Activated T-cell treated with anti-CD3 and anti-CD28 coated beads, Interleukin-2, amount 50 U/mL, for 72 hours (primary cell): ENCODE measurements around the gene SMC2. TPM values are rescaled to one million over a fixed set of nuclear protein-coding genes. Genes with fewer than 3 reads are reported as not detected.

Source experiments
- ATAC-seq, 2 donors: fragments of 150-1000 bp; cut with Tn5 transposase; replicated peaks in 1 of 2; 2 replicates each; pipeline ENCODE4 v1.10.0; 2021; ENCODE audit warnings: moderate library complexity in 2 of 2, mild to moderate bottlenecking in 1 of 2
- DNase-seq, 2 donors: peaks; one replicate each; pipeline ENCODE4 v3.0.0; 2021 to 2022; ENCODE audit warnings: mixed read lengths in 1 of 2
- H3K27ac Mint-ChIP-seq: one replicate; pipeline ENCODE4 v1.8.0; 2022; ENCODE audit warnings: mild to moderate bottlenecking, moderate library complexity, mixed read lengths
- H3K27me3 Mint-ChIP-seq: one replicate; pipeline ENCODE4 v1.8.0; 2022; ENCODE audit warnings: low read depth, mixed read lengths
- H3K36me3 Mint-ChIP-seq, 2 donors: one replicate each; pipeline ENCODE4 v1.8.0; 2022; ENCODE audit warnings: mixed read lengths in 2 of 2, mild to moderate bottlenecking in 1 of 2; ENCODE audit not compliant: insufficient read depth in 2 of 2
- H3K4me1 Mint-ChIP-seq: one replicate; pipeline ENCODE4 v1.8.0; 2022; ENCODE audit warnings: low read depth, mixed read lengths
- H3K4me3 Mint-ChIP-seq, 2 donors: one replicate each; pipeline ENCODE4 v1.8.0; 2022; ENCODE audit warnings: mild to moderate bottlenecking in 2 of 2, mixed read lengths in 2 of 2, moderate library complexity in 2 of 2
- H3K9me3 Mint-ChIP-seq, 2 donors: one replicate each; pipeline ENCODE4 v1.8.0; 2022; ENCODE audit warnings: mixed read lengths in 2 of 2
- total RNA-seq, 2 donors: library from RNA; stranded (reverse); gene quantifications; one replicate each; pipeline ENCODE4 v1.2.3, GENCODE V29; 2022

The SMC2 gene
- 10 to 100 TPM; 55.0 to 65.4 TPM for total RNA-seq

DNA sequence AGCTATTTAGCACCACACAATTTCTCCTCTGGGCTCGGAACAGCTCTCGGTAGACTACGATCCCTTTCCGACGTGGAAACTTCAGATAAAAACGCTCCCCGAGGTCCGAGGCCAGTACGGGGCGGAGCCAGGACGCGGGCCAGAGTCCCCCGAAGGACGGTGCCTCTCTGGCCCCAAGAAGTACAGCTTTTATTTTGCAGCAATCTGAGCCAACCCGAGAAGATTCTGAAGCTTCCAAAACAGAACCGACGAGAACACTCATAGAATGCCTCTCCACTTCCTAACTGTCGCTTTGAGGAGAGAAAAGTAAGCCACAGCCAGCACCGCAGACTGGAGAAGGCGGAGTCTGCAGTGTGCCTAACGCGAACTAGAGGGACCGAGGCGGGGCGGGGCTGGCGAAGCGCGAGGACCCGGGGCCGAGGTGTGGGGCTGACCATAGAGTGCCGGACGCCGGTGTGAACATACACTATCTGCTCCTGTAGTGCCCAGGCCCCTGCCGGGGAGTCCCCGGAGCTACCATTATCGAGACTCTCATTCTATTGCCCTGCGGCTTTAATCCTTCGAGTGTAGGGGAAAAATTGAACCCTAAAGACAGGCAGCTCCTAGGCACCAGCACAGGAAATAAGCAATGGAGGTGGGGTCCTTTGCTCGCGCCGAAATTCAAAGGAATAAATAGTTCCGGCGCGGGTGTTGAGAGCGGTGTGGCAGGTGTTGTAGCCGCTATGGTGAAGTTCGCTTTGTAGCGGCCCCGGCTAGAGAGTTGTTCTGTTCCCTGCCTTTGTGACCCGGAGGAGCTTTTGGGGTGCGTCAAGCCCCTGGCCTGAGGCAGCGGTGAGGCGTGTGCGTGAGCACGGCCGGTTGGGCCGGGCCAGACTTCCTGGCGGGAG is at the start of gene SMC2:
Gene SMC2 (plus strand): TSS at position 663 of the 887 bp plus-strand sequence. CDS start 1,076 bp downstream, outside the sequence.
- no peaks in the 10 kb centered on the region for H3K27me3 Mint-ChIP-seq
- H3K4me3 Mint-ChIP-seq, result peak within 1 kb of the TSS; percentile 96 to 99
- no peaks in the 10 kb centered on the region for H3K9me3 Mint-ChIP-seq
- H3K4me1 Mint-ChIP-seq, result peaks cover 36% of the 10 kb centered on the region
- DNase-seq (peak; percentile 93 to 95), ATAC-seq (peak; percentile 94)
- H3K36me3 Mint-ChIP-seq, result peaks cover 6 to 9% of the 10 kb centered on the region in 2 donors
- H3K27ac Mint-ChIP-seq, result peak within 1 kb of the TSS; percentile 86

DNA sequence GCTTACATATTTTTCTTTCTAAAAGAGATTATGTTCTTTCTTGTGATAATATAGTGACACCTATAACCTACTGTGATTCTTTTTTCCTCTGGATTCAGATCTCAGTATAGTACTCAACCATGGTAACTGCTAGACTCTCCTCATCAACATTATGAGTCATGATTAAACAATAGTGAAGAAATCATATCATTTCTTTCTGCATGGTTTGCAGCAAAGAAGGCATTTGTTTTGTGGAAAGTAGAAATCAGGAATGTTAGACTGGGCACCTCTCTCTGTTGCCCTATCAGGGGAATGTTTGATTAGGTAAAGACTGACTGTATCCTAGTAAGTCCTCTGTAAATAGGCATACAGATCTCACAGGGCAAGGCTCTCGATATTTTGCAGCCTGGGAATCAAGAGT is 25.6 kb upstream of the SMC2 start:
- H3K27ac Mint-ChIP-seq, result no peak overlapping the region
- no peaks in the 10 kb centered on the region for H3K36me3 Mint-ChIP-seq
- H3K4me1 Mint-ChIP-seq, result no peaks in the 10 kb centered on the region
- no peak for DNase-seq
- no peak overlapping the region for H3K4me3 Mint-ChIP-seq
- ATAC-seq, result no peak
- H3K27me3 Mint-ChIP-seq, result no peaks in the 10 kb centered on the region
- H3K9me3 Mint-ChIP-seq, result peaks cover 0 to 2% of the 10 kb centered on the region in 2 donors

GRCh38 chr9:104069288-104069687 is 24.8 kb upstream of the SMC2 start:
- Mint-ChIP-seq H3K27ac (no peak overlapping the region), H3K36me3 (no peaks in the 10 kb centered on the region), H3K4me1 (no peaks in the 10 kb centered on the region), H3K27me3 (no peaks in the 10 kb centered on the region), H3K9me3 (peaks cover 0 to 2% of the 10 kb centered on the region in 2 donors), H3K4me3 (no peak overlapping the region)
- no peak for ATAC-seq
- no peak for DNase-seq

- Mint-ChIP-seq H3K4me1 (no peaks in the 10 kb centered on the region), H3K27me3 (peaks cover 9% of the 10 kb centered on the region)
- no peak for DNase-seq
These were observed 22.5 kb upstream of the SMC2 start for GRCh38 chr9:104071589-104071988.

GRCh38 chr9:104073098-104073769 is 20.9 kb upstream of the SMC2 start:
- Mint-ChIP-seq H3K4me1 (no peaks in the 10 kb centered on the region), H3K9me3 (peaks cover 0 to 2% of the 10 kb centered on the region in 2 donors), H3K36me3 (no peaks in the 10 kb centered on the region), H3K4me3 (no peak overlapping the region), H3K27me3 (peaks cover 14% of the 10 kb centered on the region), H3K27ac (no peak overlapping the region)
- no peak for ATAC-seq
- DNase-seq, result no peak

More at GRCh38 chr9:104071589-104071988, 22.5 kb upstream of the SMC2 start:
- Mint-ChIP-seq H3K4me3 (no peak overlapping the region), H3K27ac (no peak overlapping the region), H3K9me3 (peaks cover 0 to 2% of the 10 kb centered on the region in 2 donors), H3K36me3 (no peaks in the 10 kb centered on the region)
- peak; percentile 39 to 66 for ATAC-seq

- Mint-ChIP-seq H3K4me3 (no peak overlapping the region), H3K27me3 (peaks cover 14% of the 10 kb centered on the region), H3K36me3 (no peaks in the 10 kb centered on the region), H3K9me3 (peaks cover 0 to 2% of the 10 kb centered on the region in 2 donors), H3K4me1 (no peaks in the 10 kb centered on the region), H3K27ac (no peak overlapping the region)
- DNase-seq, result no peak
- ATAC-seq, result no peak
These were observed 20.4 kb upstream of the SMC2 start for GRCh38 chr9:104073770-104074133.

GRCh38 chr9:104074876-104075275 is 19.2 kb upstream of the SMC2 start:
- Mint-ChIP-seq H3K36me3 (no peaks in the 10 kb centered on the region), H3K9me3 (peaks cover 0 to 2% of the 10 kb centered on the region in 2 donors), H3K4me3 (no peak overlapping the region), H3K27me3 (peaks cover 14% of the 10 kb centered on the region), H3K27ac (no peak overlapping the region), H3K4me1 (no peaks in the 10 kb centered on the region)
- ATAC-seq (no peak), DNase-seq (no peak)

DNA sequence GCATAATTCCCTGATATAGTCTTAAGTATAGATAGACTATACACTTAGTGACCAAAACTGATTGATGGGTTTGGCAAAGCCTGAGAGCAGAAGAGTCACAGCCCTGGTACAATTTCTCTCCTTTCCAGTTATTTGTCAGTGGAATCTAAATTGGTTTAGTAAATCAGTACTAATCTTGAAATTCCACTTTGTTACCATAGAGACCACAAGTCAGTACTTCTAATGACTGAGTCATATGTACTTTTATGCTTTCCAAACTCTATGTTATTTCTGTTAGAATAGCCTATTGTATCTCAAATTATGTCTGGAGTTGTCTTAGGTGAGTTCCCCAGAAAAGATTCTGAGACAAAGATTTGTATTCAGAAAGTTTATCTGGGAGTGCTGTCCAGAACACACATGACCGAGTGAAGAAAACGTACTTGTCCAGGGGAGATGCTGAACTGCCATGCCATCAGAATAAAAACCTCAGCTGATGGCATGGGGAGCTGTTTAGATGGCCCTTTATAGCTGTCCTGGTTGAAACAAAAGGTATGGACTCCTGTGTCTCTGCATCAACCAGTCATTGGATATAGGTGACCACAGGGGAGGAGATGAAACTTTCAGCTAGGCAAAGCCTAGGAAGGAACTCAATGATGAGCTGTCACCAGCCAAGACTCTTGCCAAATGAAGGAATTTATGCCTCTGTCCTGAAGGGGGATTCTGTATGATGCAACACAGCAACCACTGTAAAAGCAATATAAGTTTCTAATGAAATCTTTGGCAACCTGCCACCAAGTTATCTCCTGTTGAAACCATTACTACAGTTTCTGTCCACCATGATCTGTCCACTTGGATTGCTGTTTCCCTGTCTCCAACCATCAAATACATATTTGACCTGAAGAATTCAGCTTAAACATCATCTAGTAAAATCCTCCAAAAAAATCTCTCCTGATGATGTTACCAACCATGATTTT is 18.0 kb upstream of the SMC2 start:
- ATAC-seq, result peak in 1 of 2 donors; percentile 52
- Mint-ChIP-seq H3K9me3 (peaks cover 0 to 2% of the 10 kb centered on the region in 2 donors), H3K27me3 (peaks cover 14% of the 10 kb centered on the region), H3K27ac (no peak overlapping the region), H3K4me3 (no peak overlapping the region), H3K36me3 (peaks cover 0 to 4% of the 10 kb centered on the region in 2 donors), H3K4me1 (no peaks in the 10 kb centered on the region)
- DNase-seq, result no peak

GRCh38 chr9:104078596-104078995 is 15.5 kb upstream of the SMC2 start:
- ATAC-seq (no peak), DNase-seq (no peak)
- peaks cover 0 to 6% of the 10 kb centered on the region in 2 donors for H3K36me3 Mint-ChIP-seq
- H3K4me1 Mint-ChIP-seq, result no peaks in the 10 kb centered on the region
- peaks cover 14% of the 10 kb centered on the region for H3K27me3 Mint-ChIP-seq
- H3K27ac Mint-ChIP-seq, result no peak overlapping the region
- no peak overlapping the region for H3K4me3 Mint-ChIP-seq
- H3K9me3 Mint-ChIP-seq, result no peaks in the 10 kb centered on the region

DNA sequence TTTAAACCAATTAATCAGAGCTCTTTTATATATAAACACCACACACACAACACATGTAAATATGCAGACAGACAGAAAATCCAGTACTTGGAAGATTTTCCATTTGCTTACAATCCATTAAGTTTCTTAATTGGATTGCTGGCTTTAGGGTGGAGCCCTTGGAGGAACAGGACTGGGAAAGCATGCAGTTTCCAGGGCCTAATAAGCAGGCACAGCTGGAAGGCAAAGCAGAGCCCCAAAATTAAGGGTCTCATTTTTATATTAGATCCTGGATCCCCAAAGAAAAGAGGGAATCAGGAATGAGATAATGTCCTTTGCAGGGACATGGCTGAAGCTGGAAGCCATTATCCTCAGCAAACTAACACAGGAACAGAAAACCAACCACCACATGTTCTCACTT is 13.1 kb upstream of the SMC2 start:
- Mint-ChIP-seq H3K4me1 (no peaks in the 10 kb centered on the region), H3K9me3 (no peaks in the 10 kb centered on the region), H3K27me3 (peaks cover 11% of the 10 kb centered on the region), H3K27ac (no peak overlapping the region), H3K36me3 (peaks cover 0 to 6% of the 10 kb centered on the region in 2 donors), H3K4me3 (no peak overlapping the region)
- no peak for ATAC-seq
- DNase-seq, result no peak

GRCh38 chr9:104082168-104082567 is 11.9 kb upstream of the SMC2 start:
- no peak overlapping the region for H3K27ac Mint-ChIP-seq
- ATAC-seq (no peak), DNase-seq (no peak)
- peaks cover 0 to 6% of the 10 kb centered on the region in 2 donors for H3K36me3 Mint-ChIP-seq
- H3K4me1 Mint-ChIP-seq, result no peaks in the 10 kb centered on the region
- H3K27me3 Mint-ChIP-seq, result no peaks in the 10 kb centered on the region
- no peaks in the 10 kb centered on the region for H3K9me3 Mint-ChIP-seq
- no peak overlapping the region for H3K4me3 Mint-ChIP-seq

DNA sequence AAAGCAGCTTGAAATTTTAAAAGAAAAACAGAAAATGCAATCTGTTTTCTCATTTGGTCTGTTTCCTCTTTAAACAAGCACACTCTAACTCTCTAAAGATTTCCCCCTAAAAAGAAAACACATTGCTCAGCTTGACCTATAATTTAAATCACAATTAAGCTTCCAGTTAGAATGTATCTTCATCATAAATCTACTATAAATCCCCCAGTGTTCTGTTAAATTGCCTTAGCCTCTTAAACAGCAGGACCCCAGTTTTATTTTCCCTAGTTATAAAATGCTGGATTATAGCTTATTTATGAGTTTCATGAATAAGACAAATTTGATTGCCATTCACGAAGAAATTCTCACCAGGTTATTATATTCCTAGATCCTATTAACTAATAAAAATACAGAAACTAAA is 8.6 kb upstream of the SMC2 start:
- no peak for DNase-seq
- Mint-ChIP-seq H3K27ac (no peak overlapping the region), H3K4me3 (no peak overlapping the region), H3K9me3 (no peaks in the 10 kb centered on the region), H3K27me3 (no peaks in the 10 kb centered on the region), H3K36me3 (peaks cover 0 to 6% of the 10 kb centered on the region in 2 donors), H3K4me1 (no peaks in the 10 kb centered on the region)
- no peak for ATAC-seq
